ENCODE measurements around the gene IL23R.

GRCh38 chr1:67217938-67218337 is 51.7 kb downstream of the IL23R start:
- TF ChIP-seq NFIC (IDR thresholded peaks at IDR 0.05; ENCODE audit: borderline replicate concordance): no peak
- no peak for TF ChIP-seq CHD2 (IDR thresholded peaks at IDR 0.05; ENCODE audit: low read length, partially characterized antibody)
- no peak for TF ChIP-seq SIN3A (IDR thresholded peaks at IDR 0.05; ENCODE audit: borderline replicate concordance, low read depth, low read length)
- TF ChIP-seq FOXM1 (IDR thresholded peaks at IDR 0.05; ENCODE audit: low read depth): no peak
- TF ChIP-seq, protein P1, sequence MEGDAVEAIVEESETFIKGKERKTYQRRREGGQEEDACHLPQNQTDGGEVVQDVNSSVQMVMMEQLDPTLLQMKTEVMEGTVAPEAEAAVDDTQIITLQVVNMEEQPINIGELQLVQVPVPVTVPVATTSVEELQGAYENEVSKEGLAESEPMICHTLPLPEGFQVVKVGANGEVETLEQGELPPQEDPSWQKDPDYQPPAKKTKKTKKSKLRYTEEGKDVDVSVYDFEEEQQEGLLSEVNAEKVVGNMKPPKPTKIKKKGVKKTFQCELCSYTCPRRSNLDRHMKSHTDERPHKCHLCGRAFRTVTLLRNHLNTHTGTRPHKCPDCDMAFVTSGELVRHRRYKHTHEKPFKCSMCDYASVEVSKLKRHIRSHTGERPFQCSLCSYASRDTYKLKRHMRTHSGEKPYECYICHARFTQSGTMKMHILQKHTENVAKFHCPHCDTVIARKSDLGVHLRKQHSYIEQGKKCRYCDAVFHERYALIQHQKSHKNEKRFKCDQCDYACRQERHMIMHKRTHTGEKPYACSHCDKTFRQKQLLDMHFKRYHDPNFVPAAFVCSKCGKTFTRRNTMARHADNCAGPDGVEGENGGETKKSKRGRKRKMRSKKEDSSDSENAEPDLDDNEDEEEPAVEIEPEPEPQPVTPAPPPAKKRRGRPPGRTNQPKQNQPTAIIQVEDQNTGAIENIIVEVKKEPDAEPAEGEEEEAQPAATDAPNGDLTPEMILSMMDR (IDR thresholded peaks at IDR 0.05): no peak
- no peak for TF ChIP-seq PBX3 (IDR thresholded peaks at IDR 0.05)
- no peak for TF ChIP-seq RFX5 (IDR thresholded peaks at IDR 0.05; ENCODE audit: low read length)
- no peak for TF ChIP-seq RAD21 (IDR thresholded peaks at IDR 0.05; ENCODE audit: low read length)
- TF ChIP-seq MAX (IDR thresholded peaks at IDR 0.05; ENCODE audit: low read depth): no peak
- TF ChIP-seq RCOR1 (IDR thresholded peaks at IDR 0.05; ENCODE audit: low read length): no peak
- no peak for TF ChIP-seq REST (IDR thresholded peaks at IDR 0.05; ENCODE audit: low read depth, low read length)
- TF ChIP-seq TCF12 (IDR thresholded peaks at IDR 0.05): no peak
- TF ChIP-seq GABPA (IDR thresholded peaks at IDR 0.05; ENCODE audit: low read depth): no peak
- no peak for TF ChIP-seq POLR2AphosphoS5 (IDR thresholded peaks at IDR 0.05; ENCODE audit: low read depth, low read length)

Data from SK-N-SH (cell line).